ENCODE results near the gene CFAP44. TPM values are rescaled to one million over a fixed set of nuclear protein-coding genes. Genes with fewer than 3 reads are reported as not detected.

The CFAP44 gene
- total and polyA plus RNA-seq, 2 of the 13 experiments (the other 11 are each of a cell fraction or from before 2014, with no cell fraction given), result 1.7 to 4.7 TPM

DNA sequence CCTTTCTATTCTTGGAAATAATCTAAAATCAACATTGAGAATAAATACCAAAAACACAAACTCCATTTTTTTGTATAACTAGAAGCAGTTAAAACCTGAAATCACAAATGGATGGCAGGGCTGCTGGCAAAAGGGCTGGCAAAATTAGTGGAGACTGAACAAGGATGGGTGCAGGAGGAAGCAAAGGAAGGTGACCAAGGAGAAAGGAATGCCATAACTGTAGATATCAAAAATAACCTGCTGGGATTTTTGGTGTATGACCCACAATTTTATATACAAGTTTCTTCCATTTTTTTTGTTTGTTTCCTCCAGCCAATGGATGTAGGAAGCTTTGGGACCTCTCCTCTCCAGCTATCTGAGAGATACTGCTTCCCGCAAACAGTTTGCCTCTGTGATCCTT lies 12.7 kb downstream of the CFAP44 start:
- FAIRE-seq (no peak), ATAC-seq (no peak), DNase-seq (ENCODE audit: low spot score) (no peak)
- Histone ChIP-seq H3K4me1 (ENCODE audit: insufficient read depth, low read length) (no peaks in the 10 kb centered on the region), H3K9me3 (ENCODE audit: low read length) (no peaks in the 10 kb centered on the region), H3K4me2 (ENCODE audit: low read depth, low read length) (no peak overlapping the region), H3K27me3 (ENCODE audit: control insufficient read depth in 1 of 2, insufficient read depth in 2 of 2, low read length in 2 of 2) (no peaks in the 10 kb centered on the region), H3K27ac (ENCODE audit: extremely low read length, insufficient read depth, low read length) (no peak overlapping the region), H3K4me3 (replicated peaks in 1 of 3; ENCODE audit: insufficient read depth in 1 of 3, low read depth in 2 of 3, low read length in 3 of 3) (no peak overlapping the region), H3K36me3 (replicated peaks in 1 of 2; ENCODE audit: control insufficient read depth in 1 of 2, insufficient read depth in 2 of 2, low read length in 2 of 2) (peaks cover 2 to 14% of the 10 kb centered on the region in 2 experiments; a peak in 2 of 5 replicates), H3K79me2 (ENCODE audit: insufficient read depth, low read length) (no peaks in the 10 kb centered on the region), H2AFZ (ENCODE audit: low read length) (no peak overlapping the region), H3K9ac (ENCODE audit: insufficient read depth, low read depth, low read length) (no peak overlapping the region), H4K20me1 (ENCODE audit: insufficient read depth, low read length) (no peaks in the 10 kb centered on the region)
- 100% methylated on average over 1 of the region's 1 CpG for WGBS (ENCODE audit: low lambda C conversion rate)
- CTCF ChIA-PET (ENCODE audit: low intra/inter-chr PET ratio, low total read pairs), result no interaction called here
- BruUV-seq (replicated peaks), result no TSS peak
- POLR2A ChIA-PET, result no interaction called here
- intact Hi-C loops (cut with micrococcal nuclease; ENCODE audit: unreplicated experiment), result no loop called here
- in situ Hi-C loops (cut with HindIII; ENCODE audit: extremely low pct_ligation_motif_present, low pct_unique_long_range_greater_than_20kb), result no loop called here
- TF ChIP-seq, protein P1, sequence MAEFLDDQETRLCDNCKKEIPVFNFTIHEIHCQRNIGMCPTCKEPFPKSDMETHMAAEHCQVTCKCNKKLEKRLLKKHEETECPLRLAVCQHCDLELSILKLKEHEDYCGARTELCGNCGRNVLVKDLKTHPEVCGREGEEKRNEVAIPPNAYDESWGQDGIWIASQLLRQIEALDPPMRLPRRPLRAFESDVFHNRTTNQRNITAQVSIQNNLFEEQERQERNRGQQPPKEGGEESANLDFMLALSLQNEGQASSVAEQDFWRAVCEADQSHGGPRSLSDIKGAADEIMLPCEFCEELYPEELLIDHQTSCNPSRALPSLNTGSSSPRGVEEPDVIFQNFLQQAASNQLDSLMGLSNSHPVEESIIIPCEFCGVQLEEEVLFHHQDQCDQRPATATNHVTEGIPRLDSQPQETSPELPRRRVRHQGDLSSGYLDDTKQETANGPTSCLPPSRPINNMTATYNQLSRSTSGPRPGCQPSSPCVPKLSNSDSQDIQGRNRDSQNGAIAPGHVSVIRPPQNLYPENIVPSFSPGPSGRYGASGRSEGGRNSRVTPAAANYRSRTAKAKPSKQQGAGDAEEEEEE (CRISPR knock-in tag; IDR thresholded peaks at IDR 0.05; ENCODE audit: borderline replicate concordance), result no peak
- TF ChIP-seq JUNB (CRISPR knock-in tag; IDR thresholded peaks at IDR 0.05; ENCODE audit: borderline replicate concordance) (no peak), ZNF713 (CRISPR knock-in tag; IDR thresholded peaks at IDR 0.05) (no peak), ZBTB7B (CRISPR knock-in tag; IDR thresholded peaks at IDR 0.05) (no peak), HNF4A (CRISPR knock-in tag; IDR thresholded peaks at IDR 0.05) (no peak), ZNF782 (CRISPR knock-in tag; IDR thresholded peaks at IDR 0.05; ENCODE audit: borderline replicate concordance) (no peak), IKZF4 (CRISPR knock-in tag; IDR thresholded peaks at IDR 0.05; ENCODE audit: borderline replicate concordance, low read depth, not compliant biosample characterization) (no peak), CCDC6 (CRISPR knock-in tag; IDR thresholded peaks at IDR 0.05) (no peak), XRCC5 (optimal IDR thresholded peaks at IDR 0.05; ENCODE audit: low read length) (no peak)
- TF ChIP-seq, protein P2, sequence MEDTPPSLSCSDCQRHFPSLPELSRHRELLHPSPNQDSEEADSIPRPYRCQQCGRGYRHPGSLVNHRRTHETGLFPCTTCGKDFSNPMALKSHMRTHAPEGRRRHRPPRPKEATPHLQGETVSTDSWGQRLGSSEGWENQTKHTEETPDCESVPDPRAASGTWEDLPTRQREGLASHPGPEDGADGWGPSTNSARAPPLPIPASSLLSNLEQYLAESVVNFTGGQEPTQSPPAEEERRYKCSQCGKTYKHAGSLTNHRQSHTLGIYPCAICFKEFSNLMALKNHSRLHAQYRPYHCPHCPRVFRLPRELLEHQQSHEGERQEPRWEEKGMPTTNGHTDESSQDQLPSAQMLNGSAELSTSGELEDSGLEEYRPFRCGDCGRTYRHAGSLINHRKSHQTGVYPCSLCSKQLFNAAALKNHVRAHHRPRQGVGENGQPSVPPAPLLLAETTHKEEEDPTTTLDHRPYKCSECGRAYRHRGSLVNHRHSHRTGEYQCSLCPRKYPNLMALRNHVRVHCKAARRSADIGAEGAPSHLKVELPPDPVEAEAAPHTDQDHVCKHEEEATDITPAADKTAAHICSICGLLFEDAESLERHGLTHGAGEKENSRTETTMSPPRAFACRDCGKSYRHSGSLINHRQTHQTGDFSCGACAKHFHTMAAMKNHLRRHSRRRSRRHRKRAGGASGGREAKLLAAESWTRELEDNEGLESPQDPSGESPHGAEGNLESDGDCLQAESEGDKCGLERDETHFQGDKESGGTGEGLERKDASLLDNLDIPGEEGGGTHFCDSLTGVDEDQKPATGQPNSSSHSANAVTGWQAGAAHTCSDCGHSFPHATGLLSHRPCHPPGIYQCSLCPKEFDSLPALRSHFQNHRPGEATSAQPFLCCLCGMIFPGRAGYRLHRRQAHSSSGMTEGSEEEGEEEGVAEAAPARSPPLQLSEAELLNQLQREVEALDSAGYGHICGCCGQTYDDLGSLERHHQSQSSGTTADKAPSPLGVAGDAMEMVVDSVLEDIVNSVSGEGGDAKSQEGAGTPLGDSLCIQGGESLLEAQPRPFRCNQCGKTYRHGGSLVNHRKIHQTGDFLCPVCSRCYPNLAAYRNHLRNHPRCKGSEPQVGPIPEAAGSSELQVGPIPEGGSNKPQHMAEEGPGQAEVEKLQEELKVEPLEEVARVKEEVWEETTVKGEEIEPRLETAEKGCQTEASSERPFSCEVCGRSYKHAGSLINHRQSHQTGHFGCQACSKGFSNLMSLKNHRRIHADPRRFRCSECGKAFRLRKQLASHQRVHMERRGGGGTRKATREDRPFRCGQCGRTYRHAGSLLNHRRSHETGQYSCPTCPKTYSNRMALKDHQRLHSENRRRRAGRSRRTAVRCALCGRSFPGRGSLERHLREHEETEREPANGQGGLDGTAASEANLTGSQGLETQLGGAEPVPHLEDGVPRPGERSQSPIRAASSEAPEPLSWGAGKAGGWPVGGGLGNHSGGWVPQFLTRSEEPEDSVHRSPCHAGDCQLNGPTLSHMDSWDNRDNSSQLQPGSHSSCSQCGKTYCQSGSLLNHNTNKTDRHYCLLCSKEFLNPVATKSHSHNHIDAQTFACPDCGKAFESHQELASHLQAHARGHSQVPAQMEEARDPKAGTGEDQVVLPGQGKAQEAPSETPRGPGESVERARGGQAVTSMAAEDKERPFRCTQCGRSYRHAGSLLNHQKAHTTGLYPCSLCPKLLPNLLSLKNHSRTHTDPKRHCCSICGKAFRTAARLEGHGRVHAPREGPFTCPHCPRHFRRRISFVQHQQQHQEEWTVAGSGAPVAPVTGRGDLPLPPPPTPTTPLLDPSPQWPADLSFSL (CRISPR knock-in tag; IDR thresholded peaks at IDR 0.05), result no peak
- TF ChIP-seq, protein P3, sequence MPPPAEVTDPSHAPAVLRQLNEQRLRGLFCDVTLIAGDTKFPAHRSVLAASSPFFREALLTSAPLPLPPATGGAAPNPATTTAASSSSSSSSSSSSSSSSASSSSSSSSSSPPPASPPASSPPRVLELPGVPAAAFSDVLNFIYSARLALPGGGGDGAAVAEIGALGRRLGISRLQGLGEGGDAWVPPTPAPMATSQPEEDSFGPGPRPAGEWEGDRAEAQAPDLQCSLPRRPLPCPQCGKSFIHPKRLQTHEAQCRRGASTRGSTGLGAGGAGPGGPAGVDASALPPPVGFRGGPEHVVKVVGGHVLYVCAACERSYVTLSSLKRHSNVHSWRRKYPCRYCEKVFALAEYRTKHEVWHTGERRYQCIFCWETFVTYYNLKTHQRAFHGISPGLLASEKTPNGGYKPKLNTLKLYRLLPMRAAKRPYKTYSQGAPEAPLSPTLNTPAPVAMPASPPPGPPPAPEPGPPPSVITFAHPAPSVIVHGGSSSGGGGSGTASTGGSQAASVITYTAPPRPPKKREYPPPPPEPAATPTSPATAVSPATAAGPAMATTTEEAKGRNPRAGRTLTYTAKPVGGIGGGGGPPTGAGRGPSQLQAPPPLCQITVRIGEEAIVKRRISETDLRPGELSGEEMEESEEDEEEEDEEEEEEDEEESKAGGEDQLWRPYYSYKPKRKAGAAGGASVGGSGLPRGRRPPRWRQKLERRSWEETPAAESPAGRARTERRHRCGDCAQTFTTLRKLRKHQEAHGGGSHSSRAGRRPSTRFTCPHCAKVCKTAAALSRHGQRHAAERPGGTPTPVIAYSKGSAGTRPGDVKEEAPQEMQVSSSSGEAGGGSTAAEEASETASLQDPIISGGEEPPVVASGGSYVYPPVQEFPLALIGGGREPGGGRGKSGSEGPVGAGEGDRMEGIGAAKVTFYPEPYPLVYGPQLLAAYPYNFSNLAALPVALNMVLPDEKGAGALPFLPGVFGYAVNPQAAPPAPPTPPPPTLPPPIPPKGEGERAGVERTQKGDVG (CRISPR knock-in tag; IDR thresholded peaks at IDR 0.05; ENCODE audit: borderline replicate concordance), result no peak
- TF ChIP-seq, protein P4, sequence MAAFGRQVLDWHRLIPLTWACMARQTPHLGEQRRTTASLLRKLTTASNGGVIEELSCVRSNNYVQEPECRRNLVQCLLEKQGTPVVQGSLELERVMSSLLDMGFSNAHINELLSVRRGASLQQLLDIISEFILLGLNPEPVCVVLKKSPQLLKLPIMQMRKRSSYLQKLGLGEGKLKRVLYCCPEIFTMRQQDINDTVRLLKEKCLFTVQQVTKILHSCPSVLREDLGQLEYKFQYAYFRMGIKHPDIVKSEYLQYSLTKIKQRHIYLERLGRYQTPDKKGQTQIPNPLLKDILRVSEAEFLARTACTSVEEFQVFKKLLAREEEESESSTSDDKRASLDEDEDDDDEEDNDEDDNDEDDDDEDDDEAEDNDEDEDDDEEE (CRISPR knock-in tag; IDR thresholded peaks at IDR 0.05), result no peak

All from HepG2 (cell line).